ENCODE measurements around the gene MARCKS.

Gene MARCKS

DNA sequence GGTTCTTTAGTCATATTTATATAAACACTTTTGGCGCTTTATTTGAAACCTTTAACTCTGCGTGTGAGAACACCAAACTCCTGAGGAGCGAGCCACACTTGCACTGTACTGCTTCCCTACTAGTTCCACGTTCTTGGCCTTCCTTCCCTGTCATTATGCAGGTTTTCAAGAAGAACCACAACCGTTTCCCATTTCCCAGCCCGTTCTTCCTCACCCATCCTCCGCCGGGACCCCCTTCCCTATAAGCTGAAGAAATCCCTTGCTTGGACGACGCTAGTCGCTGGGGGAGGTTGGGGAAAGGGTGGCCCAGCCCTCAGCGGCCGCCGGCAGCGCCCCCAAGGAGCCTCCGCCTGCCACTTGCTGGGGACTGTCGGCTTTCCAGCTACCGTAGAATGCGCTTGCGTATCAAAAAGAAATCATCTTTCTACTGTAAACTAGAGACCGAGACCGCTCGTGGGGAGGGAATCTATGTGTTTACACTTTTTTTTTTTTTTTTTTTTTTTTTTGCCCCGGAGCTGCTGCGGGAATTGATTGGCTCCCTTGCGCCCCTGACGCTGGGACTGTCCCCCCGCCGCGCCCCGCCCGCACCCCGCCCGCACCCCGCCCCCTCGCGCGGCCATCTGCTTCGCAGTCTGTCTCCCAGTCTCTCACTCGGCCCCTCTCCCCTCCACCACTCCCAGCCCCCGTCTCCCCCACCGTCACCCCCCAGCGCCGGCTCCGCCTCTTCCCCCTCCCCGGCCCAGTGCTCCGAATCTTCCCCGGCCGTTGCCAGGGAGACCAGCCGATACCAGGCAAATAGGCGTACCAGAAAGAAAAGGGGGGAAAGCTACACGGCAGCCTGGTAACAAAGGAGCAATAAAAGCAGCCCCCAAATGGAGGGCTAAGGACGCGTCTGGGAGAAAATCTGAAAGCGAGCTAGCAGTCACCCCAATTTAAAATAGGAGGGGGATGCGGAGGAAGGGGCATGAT lies 2.3 kb upstream of the MARCKS start:
- DNase-seq: peak; percentile 25

- no peak for DNase-seq
Measured at GRCh38 chr6:113855500-113856374, 1.4 kb upstream of the MARCKS start.

GRCh38 chr6:113856375-113856624 lies 845 bp upstream of the MARCKS start:
- DNase-seq: no peak

GRCh38 chr6:113857556-113858479 lies 673 bp downstream of the MARCKS start:
- DNase-seq: no peak

DNA sequence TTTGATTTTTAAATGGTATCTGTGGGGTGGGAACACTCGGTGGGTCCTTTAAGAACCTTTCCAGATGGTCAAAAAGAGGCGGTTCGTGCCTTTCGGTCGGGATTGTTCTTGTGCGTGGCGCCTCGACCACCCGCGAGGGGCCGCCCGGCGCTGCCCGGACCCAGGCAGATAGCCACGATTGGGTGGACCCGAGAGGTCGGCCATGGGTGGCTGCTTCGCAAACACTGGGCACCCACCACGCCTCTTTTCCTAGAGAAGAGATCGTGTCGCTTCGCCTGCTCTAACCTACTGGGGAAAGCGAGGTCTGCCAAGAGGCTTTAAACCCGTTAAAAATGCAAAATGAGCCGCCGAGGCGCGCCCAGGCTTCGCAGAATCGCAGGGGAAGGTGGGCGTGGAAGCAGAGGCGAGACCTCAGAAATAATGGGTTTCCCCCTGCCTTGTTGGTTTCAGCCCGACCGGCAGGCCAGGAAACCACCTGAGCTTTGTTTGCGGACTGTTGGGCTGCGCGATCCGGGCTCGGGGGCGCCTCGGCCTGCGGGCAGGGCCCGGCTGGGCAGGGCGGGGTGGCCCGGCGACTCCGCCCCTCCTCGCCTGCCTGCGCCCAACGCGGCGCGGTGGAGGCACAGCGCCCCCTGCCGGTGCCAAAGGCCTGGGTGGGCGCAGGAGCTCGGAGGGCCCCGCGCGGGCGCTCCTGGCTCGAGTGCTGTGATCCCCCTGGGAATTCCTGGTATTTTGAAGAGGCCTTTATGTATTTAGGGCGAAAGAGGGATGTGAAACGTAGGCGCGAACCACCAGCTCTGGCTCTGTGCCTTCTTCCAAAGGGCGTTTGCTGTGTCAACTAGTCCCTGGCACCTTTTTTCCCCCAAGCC lies 1.6 kb downstream of the MARCKS start:
- peak; percentile 71 for DNase-seq

GRCh38 chr6:113859349-113860180 lies 2.4 kb downstream of the MARCKS start:
- no peak for DNase-seq

- no peak for DNase-seq
Measured at GRCh38 chr6:113860181-113860955, 3.2 kb downstream of the MARCKS start.

DNA sequence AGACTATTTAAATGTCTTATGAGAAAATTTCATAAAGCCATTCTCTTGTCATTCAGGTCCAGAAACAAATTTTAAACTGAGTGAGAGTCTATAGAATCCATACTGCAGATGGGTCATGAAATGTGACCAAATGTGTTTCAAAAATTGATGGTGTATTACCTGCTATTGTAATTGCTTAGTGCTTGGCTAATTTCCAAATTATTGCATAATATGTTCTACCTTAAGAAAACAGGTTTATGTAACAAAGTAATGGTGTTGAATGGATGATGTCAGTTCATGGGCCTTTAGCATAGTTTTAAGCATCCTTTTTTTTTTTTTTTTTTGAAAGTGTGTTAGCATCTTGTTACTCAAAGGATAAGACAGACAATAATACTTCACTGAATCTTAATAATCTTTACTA lies 5.0 kb downstream of the MARCKS start:
- DNase-seq: no peak

DNA sequence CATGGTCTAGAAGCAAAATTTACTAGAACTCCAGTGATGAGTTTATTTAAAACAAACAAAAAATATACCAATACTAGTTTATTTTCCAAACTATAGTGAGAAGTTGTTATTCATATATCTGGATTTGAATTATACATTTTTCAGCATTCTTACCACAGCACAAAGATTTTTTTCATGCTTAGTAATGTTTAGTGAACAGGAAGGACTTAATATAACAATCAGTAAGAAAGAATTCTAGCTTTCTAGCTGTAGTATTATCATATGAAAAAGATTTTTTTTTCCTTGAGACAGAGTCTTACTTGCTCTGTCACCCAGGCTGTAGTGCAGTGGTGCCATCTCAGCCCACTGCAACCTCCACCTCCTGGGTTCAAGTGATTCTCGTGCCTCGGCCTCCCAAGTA lies 13.8 kb downstream of the MARCKS start:
- no peak for DNase-seq

- no peak for DNase-seq
Measured at GRCh38 chr6:113871975-113872374, 14.8 kb downstream of the MARCKS start.

DNA sequence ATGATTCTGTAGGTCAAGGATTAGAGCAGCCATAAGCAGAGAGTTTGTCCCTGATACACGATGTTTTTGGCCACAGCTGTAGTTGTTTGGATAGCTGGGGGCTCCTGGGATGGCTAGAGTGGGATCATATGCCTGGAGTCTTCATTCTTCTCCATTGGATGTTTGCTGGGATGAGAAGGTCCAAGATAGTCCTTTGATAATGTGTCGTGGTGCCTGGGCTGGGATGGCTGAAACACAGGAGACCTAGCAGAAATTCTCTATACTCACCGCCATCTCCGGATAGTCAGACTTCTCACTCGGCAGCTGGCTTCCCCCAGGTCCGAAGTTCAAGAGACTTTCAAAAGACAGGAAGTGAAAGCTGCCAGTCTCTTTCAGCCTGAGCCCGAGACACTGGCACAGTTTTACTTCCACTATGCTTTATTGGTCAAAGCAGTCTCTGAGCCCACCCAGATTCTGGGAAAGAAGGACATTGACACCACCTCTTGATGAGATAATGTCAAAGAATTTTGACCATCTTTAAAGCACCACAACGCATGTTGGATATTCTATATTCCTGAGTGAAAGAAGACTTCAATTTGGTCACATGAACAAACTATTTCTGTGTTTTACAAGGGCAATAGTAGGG lies 16.0 kb downstream of the MARCKS start:
- peak; percentile 18 for DNase-seq

DNA sequence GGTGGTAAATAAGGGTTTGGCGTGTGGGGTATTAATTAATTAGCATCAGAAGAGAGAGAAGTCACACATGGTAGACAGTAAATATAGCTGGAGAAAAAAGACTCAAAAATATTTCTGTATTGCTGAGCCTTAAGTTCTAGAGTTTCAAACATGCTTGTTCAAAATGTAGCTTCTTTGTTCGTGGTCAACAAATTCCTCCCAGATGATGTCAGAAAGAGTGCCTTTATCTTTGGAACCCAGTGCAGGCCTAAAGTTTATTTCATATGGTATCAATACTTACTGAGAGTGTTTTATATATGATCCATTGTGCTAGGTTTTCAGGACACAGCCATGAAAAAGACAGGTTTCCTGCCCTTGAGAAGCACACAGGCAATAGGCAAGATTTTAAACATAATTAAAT lies 18.3 kb downstream of the MARCKS start:
- DNase-seq: no peak

DNA sequence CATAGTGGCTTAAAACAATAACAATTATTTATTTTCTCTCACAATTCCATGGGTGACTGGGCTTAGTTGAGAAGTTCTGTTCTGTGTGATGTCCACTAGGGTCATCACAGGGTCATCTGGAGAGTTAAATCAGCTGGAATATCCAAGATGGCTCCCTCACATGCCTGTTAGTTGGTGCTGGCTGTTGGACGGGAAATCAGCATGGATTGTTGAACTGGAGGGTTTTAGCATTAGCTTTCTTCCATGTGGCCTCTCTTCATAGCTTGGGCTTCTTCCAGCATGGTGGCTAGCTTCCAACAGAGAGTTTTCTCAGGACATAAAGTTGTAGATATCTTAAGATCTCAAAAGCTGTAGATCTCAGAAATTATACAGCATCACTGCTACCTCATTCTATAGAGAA lies 19.6 kb downstream of the MARCKS start:
- DNase-seq: no peak

- no peak for DNase-seq
Measured at GRCh38 chr6:113879186-113880096, 22.3 kb downstream of the MARCKS start.

DNA sequence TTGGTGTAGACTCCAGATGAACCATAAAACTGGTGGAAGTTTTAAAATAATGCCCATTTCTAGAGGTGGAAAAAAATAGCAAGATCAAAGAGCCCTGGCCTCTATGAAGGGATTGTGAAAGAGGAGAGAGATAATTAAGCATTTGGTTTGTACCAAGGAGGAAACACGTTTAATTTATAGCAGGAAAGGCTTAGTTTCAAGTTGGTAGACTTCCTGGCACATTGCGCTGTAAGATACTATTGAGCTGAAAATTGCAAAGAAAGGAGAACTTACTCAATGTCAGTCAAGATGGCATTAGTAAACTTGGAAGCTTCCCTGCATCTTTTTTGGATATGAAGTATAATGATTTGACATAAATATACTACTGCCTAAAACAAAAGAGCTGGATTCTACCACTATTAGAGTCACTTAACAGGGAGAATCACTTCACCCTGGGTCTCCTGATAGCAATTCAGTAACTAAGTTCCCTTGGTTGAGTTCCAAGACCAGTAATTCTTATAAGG lies 24.4 kb downstream of the MARCKS start:
- DNase-seq: no peak

DNA sequence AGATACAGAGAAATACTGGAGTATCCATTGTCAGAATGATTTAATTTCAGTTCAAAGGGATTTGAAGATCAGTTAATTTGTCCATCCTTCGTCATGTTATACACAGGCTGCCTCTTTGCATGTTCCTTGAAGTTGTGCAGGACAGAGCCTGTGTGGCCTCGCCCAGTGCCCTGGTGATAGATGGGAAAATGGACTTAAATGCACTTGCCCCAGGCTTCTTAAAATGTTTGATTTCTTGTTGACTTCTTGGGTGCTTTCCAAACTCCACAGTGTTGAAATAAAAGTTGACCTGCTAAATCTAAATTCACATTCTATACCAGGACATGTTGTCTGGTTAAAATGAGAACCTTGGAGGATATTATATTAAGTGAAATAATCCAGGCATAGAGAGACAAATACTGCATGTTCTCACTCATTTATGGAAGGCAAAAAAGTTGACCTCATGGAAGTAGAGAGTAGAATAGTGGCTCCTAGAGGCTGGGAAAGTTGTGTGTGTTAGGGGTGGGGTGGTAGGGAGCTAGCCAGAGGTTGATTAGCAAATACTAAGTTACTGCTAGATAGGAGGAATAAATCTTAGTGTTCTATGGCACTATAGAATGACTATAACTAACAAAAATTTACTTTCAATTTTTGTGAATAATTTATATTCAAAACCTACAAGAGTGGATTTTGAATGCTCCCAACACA lies 25.3 kb downstream of the MARCKS start:
- DNase-seq: no peak

DNA sequence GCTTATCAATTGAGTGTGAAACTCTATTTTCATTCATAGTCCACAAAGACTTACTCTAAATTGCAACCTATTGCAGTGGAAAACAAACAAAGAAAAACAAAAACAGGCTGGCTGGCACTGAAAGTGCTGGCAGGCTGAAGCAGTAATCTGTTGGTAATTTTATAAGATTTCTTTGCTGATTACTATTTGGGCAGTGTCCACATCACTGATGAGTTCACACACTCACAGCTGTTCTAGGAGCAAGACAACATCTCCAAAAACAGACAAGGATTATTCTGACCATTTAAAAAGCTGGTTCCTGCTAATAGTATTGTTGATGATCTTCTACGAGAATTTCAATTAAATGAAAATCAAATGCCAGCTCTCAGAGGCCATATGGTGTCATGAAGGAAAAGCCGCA lies 26.9 kb downstream of the MARCKS start:
- no peak for DNase-seq

DNA sequence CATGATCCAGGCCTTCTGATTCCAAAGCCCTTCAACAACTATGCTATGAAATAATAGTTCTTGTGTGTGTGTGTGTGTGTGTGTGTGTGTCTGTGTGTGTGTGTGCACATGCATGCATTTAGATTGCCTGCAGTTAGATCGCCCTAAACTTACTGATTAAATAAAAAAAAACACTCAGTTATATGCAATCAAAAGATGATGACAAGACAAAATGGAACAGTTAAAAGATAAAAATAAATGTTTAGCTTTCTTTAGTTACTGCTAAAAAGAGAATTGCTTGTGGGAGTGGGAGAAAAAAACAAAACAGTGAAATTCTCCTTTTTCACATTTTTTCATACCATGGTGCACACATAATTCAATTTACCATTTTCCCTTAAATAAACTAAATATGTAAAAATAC lies 29.4 kb downstream of the MARCKS start:
- DNase-seq: no peak

All from CD4-positive, alpha-beta T cell treated with Interleukin-12 subunit alpha and Interleukin-12 subunit beta, for 1 hour (primary cell).